Measurements from ENCODE around the gene PKHD1.

GRCh38 chr6:52063584-52064344 is 23.6 kb downstream of the PKHD1 start:
- TF ChIP-seq CTCF (IDR thresholded peaks at IDR 0.05) (peak; percentile 55), YY1 (IDR thresholded peaks at IDR 0.05; ENCODE audit: low read depth) (no peak), JUND (IDR thresholded peaks at IDR 0.05) (no peak), SMC3 (IDR thresholded peaks at IDR 0.05; ENCODE audit: low read depth, low read length) (0 out of 2 replicates have a peak, but pooled peaks have one; percentile 10), POLR2AphosphoS5 (IDR thresholded peaks at IDR 0.05; ENCODE audit: low read depth, low read length) (no peak), TEAD4 (IDR thresholded peaks at IDR 0.05; ENCODE audit: borderline replicate concordance, insufficient read depth) (no peak), GABPA (IDR thresholded peaks at IDR 0.05; ENCODE audit: low read depth) (0 out of 2 replicates have a peak, but pooled peaks have one; percentile 23), ELF1 (IDR thresholded peaks at IDR 0.05) (no peak), RAD21 (IDR thresholded peaks at IDR 0.05; ENCODE audit: low read length) (peak; percentile 53), EP300 (IDR thresholded peaks at IDR 0.05; ENCODE audit: borderline replicate concordance in 1 of 2, low read depth in 1 of 2, low read length in 1 of 2) (no peak), MXI1 (IDR thresholded peaks at IDR 0.05; ENCODE audit: low read depth, low read length) (no peak), TAF1 (IDR thresholded peaks at IDR 0.05; ENCODE audit: borderline replicate concordance, low read depth, low read length) (no peak)

Measured in SK-N-SH (cell line).